ENCODE measurements around the gene GRIA4. TPM values are rescaled to one million over a fixed set of nuclear protein-coding genes. Genes with fewer than 3 reads are reported as not detected.

GRIA4 gene
- polyA plus RNA-seq, 2 of the 4 experiments (the other 2 are of a cell fraction), result not detected

GRCh38 chr11:105986554-105986953 lies 376.7 kb downstream of the GRIA4 start:
- CTCF ChIA-PET, result no interaction called here
- Histone ChIP-seq H3K4me3 (no peak overlapping the region), H3K4me2 (no peak overlapping the region), H3K4me1 (no peaks in the 10 kb centered on the region), H3K27ac (no peak overlapping the region), H3K9me3 (no peaks in the 10 kb centered on the region)
- 48% methylated on average over 2 of the region's 2 CpGs for WGBS (ENCODE audit: missing lambda C conversion rate)
- TF ChIP-seq GATA3 (IDR thresholded peaks at IDR 0.05; ENCODE audit: borderline replicate concordance) (no peak), EP300 (IDR thresholded peaks at IDR 0.05) (no peak), KDM5A (IDR thresholded peaks at IDR 0.05) (no peak), MYC (IDR thresholded peaks at IDR 0.05; ENCODE audit: borderline replicate concordance, low read length) (no peak), USF2 (IDR thresholded peaks at IDR 0.05) (no peak), CBX2 (IDR thresholded peaks at IDR 0.05; ENCODE audit: borderline replicate concordance, low read depth) (no peak), FOXS1 (CRISPR knock-in tag; IDR thresholded peaks at IDR 0.05) (no peak), MAZ (IDR thresholded peaks at IDR 0.05; ENCODE audit: borderline replicate concordance, low read depth, low read length) (no peak)
- FAIRE-seq (no peak), ATAC-seq (no peak), DNase-seq (ENCODE audit: low read depth in 1 of 2, low spot score in 1 of 2) (no peak)
- POLR2A ChIA-PET, result no interaction called here

DNA sequence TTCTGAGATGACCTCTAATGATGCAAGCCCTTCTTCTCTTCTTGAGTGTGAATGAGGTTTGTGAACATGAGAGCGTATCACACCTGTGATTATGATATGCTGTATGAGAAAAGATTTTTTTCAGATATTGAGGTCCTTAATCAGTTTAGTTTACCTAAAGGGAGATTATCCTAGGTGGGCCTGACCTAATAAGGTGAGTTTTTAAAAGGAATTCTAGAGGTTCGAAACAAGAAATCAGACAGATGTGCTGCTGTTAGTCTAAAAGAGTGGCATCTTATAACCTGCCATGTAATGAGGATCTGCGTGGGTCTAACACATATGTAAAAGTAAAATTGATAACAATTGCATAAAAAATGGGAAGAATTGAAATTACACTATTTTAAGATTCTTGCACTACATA lies 378.3 kb downstream of the GRIA4 start:
- H3K4me2 ChIP-seq, result no peak overlapping the region
- H3K9me3 ChIP-seq, result no peaks in the 10 kb centered on the region
- CTCF ChIA-PET, result no interaction called here
- ATAC-seq (no peak), FAIRE-seq (no peak), DNase-seq (ENCODE audit: low read depth in 1 of 2, low spot score in 1 of 2) (no peak)
- 72% methylated on average over 3 of the region's 3 CpGs for WGBS (ENCODE audit: missing lambda C conversion rate)
- no peak overlapping the region for H3K4me3 ChIP-seq
- TF ChIP-seq CHD2 (IDR thresholded peaks at IDR 0.05; ENCODE audit: low read length, partially characterized antibody) (no peak), KDM1A (IDR thresholded peaks at IDR 0.05; ENCODE audit: low read depth) (no peak), EHMT2 (IDR thresholded peaks at IDR 0.05; ENCODE audit: low read depth) (no peak), SMC3 (IDR thresholded peaks at IDR 0.05) (no peak), EHF (CRISPR knock-in tag; IDR thresholded peaks at IDR 0.05) (no peak), RAD21 (conservative IDR thresholded peaks at IDR 0.05 in 1 of 2, IDR thresholded peaks at IDR 0.05 in 1 of 2) (no peak), HMGXB4 (CRISPR knock-in tag; IDR thresholded peaks at IDR 0.05; ENCODE audit: borderline replicate concordance) (no peak), CHD4 (IDR thresholded peaks at IDR 0.05; ENCODE audit: borderline replicate concordance) (no peak), CTCF (IDR thresholded peaks at IDR 0.05) (no peak), RARB (CRISPR knock-in tag; IDR thresholded peaks at IDR 0.05) (no peak), RCOR1 (IDR thresholded peaks at IDR 0.05; ENCODE audit: low read depth, low read length) (no peak), PBX3 (IDR thresholded peaks at IDR 0.05) (no peak), NPAS2 (CRISPR knock-in tag; IDR thresholded peaks at IDR 0.05; ENCODE audit: borderline replicate concordance) (no peak), MAZ (IDR thresholded peaks at IDR 0.05; ENCODE audit: borderline replicate concordance, low read depth, low read length) (no peak)
- TF ChIP-seq, protein P1, sequence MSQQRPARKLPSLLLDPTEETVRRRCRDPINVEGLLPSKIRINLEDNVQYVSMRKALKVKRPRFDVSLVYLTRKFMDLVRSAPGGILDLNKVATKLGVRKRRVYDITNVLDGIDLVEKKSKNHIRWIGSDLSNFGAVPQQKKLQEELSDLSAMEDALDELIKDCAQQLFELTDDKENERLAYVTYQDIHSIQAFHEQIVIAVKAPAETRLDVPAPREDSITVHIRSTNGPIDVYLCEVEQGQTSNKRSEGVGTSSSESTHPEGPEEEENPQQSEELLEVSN (IDR thresholded peaks at IDR 0.05; ENCODE audit: borderline replicate concordance, low read depth), result no peak
- no peaks in the 10 kb centered on the region for H3K4me1 ChIP-seq
- H3K27ac ChIP-seq, result no peak overlapping the region
- POLR2A ChIA-PET, result no interaction called here

Data from A549 (cell line).